ENCODE measurements around the gene GHR. TPM values are rescaled to one million over a fixed set of nuclear protein-coding genes. Genes with fewer than 3 reads are reported as not detected.

GHR gene
- total RNA-seq, 2 experiments from 2014 or later = not detected

DNA sequence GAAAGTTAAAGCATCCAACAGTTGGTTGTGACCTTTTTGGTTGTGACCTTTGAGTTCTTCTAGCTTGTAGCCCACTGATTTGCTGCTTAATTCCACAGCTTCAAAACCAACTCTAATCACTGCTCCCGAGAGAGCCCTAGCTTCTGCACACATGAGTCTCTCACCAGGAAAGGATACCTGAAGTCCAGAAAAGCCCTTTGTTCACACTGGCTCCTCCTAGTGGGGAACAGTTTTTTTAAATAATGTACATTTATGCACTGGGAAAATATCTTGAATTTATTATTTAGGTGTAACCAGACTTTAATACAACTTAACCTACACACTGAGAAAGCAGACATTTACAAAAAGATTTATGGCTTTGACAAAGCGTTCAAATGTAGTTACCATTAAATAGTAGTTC lies 213.2 kb downstream of the GHR start:
- Histone ChIP-seq H3K4me2 (ENCODE audit: low read length) (no peak overlapping the region), H3K4me3 (ENCODE audit: low read depth, low read length, poor library complexity, severe bottlenecking) (no peak overlapping the region), H3K36me3 (ENCODE audit: insufficient read depth, low read length) (no peaks in the 10 kb centered on the region), H3K4me1 (ENCODE audit: insufficient read depth, low read length, poor library complexity, severe bottlenecking) (no peaks in the 10 kb centered on the region), H3K9me2 (ENCODE audit: insufficient read depth, low read length) (no peaks in the 10 kb centered on the region), H3K79me2 (ENCODE audit: insufficient read depth, low read depth, low read length) (no peaks in the 10 kb centered on the region), H4K20me1 (ENCODE audit: insufficient read depth, low read length) (no peaks in the 10 kb centered on the region), H3K27ac (ENCODE audit: low read depth, low read length, poor library complexity, severe bottlenecking) (no peak overlapping the region), H3K9me3 (ENCODE audit: low read length) (no peaks in the 10 kb centered on the region), H2AFZ (ENCODE audit: low read length) (no peak overlapping the region)
- DNase-seq (ENCODE audit: low spot score) = peak; percentile 10
- POLR2A ChIA-PET = interaction anchor here (1.3 kb wide), 1 partner anchor 8 kb away, joined by 5 read pairs; no protein-coding TSS in a partner anchor
- TF ChIP-seq, protein P1, sequence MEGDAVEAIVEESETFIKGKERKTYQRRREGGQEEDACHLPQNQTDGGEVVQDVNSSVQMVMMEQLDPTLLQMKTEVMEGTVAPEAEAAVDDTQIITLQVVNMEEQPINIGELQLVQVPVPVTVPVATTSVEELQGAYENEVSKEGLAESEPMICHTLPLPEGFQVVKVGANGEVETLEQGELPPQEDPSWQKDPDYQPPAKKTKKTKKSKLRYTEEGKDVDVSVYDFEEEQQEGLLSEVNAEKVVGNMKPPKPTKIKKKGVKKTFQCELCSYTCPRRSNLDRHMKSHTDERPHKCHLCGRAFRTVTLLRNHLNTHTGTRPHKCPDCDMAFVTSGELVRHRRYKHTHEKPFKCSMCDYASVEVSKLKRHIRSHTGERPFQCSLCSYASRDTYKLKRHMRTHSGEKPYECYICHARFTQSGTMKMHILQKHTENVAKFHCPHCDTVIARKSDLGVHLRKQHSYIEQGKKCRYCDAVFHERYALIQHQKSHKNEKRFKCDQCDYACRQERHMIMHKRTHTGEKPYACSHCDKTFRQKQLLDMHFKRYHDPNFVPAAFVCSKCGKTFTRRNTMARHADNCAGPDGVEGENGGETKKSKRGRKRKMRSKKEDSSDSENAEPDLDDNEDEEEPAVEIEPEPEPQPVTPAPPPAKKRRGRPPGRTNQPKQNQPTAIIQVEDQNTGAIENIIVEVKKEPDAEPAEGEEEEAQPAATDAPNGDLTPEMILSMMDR (conservative IDR thresholded peaks at IDR 0.05; ENCODE audit: low read length) = peak; percentile 66
- no peak for TF ChIP-seq EZH2phosphoT487 (IDR thresholded peaks at IDR 0.05; ENCODE audit: borderline replicate concordance, low read depth, low read length)
- BruUV-seq (replicated peaks) = no TSS peak
- intact Hi-C loops (cut with micrococcal nuclease; ENCODE audit: unreplicated experiment) = no loop called here
- CTCF ChIA-PET (ENCODE audit: unreplicated experiment) = no interaction called here

DNA sequence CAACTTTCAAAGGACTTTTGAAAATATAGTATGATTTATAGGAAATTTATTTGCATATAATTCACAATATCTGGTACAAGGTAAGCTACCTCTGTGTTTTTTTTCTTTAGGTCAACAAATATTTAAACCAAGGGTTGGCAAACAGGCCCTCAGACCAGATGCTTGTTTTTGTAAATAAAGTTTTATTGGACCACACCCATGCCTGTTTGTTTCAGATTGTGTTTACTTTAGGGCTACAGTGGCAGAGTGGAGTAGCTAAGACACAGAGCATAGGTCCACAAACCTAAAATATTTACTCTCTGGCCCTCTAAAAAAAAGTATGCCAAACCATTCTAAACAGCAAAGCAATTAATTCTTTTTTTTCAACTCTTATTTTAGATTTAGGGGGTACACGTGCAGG lies 213.7 kb downstream of the GHR start:
- H3K4me2 ChIP-seq (ENCODE audit: low read length) = no peak overlapping the region
- H3K27ac ChIP-seq (ENCODE audit: low read depth, low read length, poor library complexity, severe bottlenecking) = no peak overlapping the region
- no peaks in the 10 kb centered on the region for H3K4me1 ChIP-seq (ENCODE audit: insufficient read depth, low read length, poor library complexity, severe bottlenecking)
- H3K36me3 ChIP-seq (ENCODE audit: insufficient read depth, low read length) = no peaks in the 10 kb centered on the region
- CTCF ChIA-PET (ENCODE audit: unreplicated experiment) = no interaction called here
- no peak overlapping the region for H2AFZ ChIP-seq (ENCODE audit: low read length)
- H3K4me3 ChIP-seq (ENCODE audit: low read depth, low read length, poor library complexity, severe bottlenecking) = no peak overlapping the region
- H3K9me2 ChIP-seq (ENCODE audit: insufficient read depth, low read length) = no peaks in the 10 kb centered on the region
- no peaks in the 10 kb centered on the region for H4K20me1 ChIP-seq (ENCODE audit: insufficient read depth, low read length)
- no TSS peak for BruUV-seq (replicated peaks)
- no peaks in the 10 kb centered on the region for H3K79me2 ChIP-seq (ENCODE audit: insufficient read depth, low read depth, low read length)
- H3K9me3 ChIP-seq (ENCODE audit: low read length) = no peaks in the 10 kb centered on the region
- intact Hi-C loops (cut with micrococcal nuclease; ENCODE audit: unreplicated experiment) = no loop called here
- DNase-seq (ENCODE audit: low spot score) = no peak
- no peak for TF ChIP-seq EZH2phosphoT487 (IDR thresholded peaks at IDR 0.05; ENCODE audit: borderline replicate concordance, low read depth, low read length)
- TF ChIP-seq, protein P1 (conservative IDR thresholded peaks at IDR 0.05; ENCODE audit: low read length) = no peak
- POLR2A ChIA-PET = interaction anchor here (1.3 kb wide), 1 partner anchor 9 kb away, joined by 5 read pairs; no protein-coding TSS in a partner anchor

DNA sequence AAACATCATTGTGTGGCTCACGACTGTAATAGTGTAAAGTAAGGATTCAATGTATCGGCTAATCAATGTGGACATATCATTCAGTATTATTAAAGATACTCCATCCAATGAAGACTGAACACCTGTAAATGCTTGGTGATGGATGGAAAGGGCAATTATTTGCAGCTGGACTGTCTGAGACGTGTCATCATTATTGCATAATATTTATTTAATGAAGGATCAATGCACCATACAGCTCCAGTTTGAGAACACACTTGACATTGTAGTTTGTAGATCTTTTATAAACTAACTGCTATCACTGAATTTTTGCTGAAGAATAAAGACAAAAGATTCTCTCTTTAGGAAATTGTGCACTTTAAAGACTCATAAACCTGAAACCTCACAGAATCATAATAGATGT lies 215.7 kb downstream of the GHR start:
- no peak overlapping the region for H3K4me2 ChIP-seq (ENCODE audit: low read length)
- no peaks in the 10 kb centered on the region for H3K9me3 ChIP-seq (ENCODE audit: low read length)
- no peak overlapping the region for H3K27ac ChIP-seq (ENCODE audit: low read depth, low read length, poor library complexity, severe bottlenecking)
- TF ChIP-seq, protein P1 (conservative IDR thresholded peaks at IDR 0.05; ENCODE audit: low read length) = no peak
- no peak for TF ChIP-seq EZH2phosphoT487 (IDR thresholded peaks at IDR 0.05; ENCODE audit: borderline replicate concordance, low read depth, low read length)
- H3K4me3 ChIP-seq (ENCODE audit: low read depth, low read length, poor library complexity, severe bottlenecking) = no peak overlapping the region
- no peaks in the 10 kb centered on the region for H3K79me2 ChIP-seq (ENCODE audit: insufficient read depth, low read depth, low read length)
- CTCF ChIA-PET (ENCODE audit: unreplicated experiment) = no interaction called here
- no TSS peak for BruUV-seq (replicated peaks)
- DNase-seq (ENCODE audit: low spot score) = no peak
- H3K4me1 ChIP-seq (ENCODE audit: insufficient read depth, low read length, poor library complexity, severe bottlenecking) = no peaks in the 10 kb centered on the region
- intact Hi-C loops (cut with micrococcal nuclease; ENCODE audit: unreplicated experiment) = no loop called here
- H2AFZ ChIP-seq (ENCODE audit: low read length) = no peak overlapping the region
- H4K20me1 ChIP-seq (ENCODE audit: insufficient read depth, low read length) = no peaks in the 10 kb centered on the region
- H3K36me3 ChIP-seq (ENCODE audit: insufficient read depth, low read length) = no peaks in the 10 kb centered on the region
- no peaks in the 10 kb centered on the region for H3K9me2 ChIP-seq (ENCODE audit: insufficient read depth, low read length)
- POLR2A ChIA-PET = no interaction called here
